GM18517 (cell line): Measurements from ENCODE around the gene NGRN.
A peak's percentile ranks its signal among the peaks of the same experiment; 100 is the strongest.
"Not testable (repeated sequence)": the region's sequence is repeated elsewhere in the genome, so short reads cannot be mapped to it uniquely, and the experiment has no call there.

Experiments
- ATAC-seq: cut with Tn5 transposase; IDR thresholded peaks from one replicate; pipeline ENCODE4 v1.9.1; 2021; ENCODE audit warnings: mild to moderate bottlenecking, moderate library complexity; ENCODE audit not compliant: unreplicated experiment

Gene NGRN

DNA sequence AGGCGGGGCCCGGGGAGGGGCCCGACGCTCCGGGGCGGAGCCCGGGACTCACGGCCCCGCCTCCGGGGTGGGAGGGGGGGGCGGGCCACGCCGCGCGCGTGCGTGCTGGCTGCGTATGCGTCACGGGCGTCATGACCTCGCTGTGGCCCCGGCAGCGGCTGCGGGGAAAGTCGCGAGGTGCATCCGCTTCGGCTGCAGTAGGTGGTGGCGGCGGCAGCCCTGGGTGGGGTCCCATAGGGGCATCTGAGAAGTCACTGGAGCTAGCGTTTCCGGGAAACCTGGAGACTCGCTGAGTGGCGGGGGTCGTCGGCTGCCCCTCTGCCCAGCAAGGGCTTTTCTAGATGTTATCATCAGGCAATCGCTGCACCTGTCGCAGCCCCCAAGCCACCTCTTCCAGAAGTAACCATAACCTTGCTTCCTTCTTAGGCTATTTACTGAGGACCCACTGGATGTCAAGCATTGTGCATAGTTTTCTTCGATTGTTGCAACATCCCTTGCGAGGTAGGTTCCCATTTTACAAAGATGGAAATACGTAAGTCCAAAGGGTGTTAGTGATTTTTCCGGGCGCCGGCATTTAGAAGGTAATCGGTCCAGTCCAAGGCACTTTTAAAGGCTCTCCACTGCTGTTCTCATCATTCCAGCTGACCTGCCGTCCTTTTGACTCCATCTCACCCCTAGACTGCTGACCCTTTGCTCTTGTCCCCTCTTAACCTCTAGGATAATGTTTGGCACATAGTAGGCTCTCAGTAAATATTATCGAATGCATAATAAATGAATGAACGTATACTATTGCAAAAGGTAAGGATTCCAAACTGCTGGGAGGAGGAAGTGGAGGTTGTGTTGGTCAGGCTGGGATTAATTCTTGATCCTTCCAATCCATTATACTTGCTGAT is 31.1 kb upstream of the NGRN start, which contains the start of gene GDPGP1:
GDPGP1 (plus strand) TSS at position 114 of the 893 bp plus-strand sequence. CDS start 6,700 bp downstream, outside the sequence.
- peak; percentile 73 for ATAC-seq

- no peak for ATAC-seq
Observed at GRCh38 chr15:90239371-90239770, 26.1 kb upstream of the NGRN start.

- ATAC-seq, result no peak
Observed at GRCh38 chr15:90240856-90241255, 24.6 kb upstream of the NGRN start.

DNA sequence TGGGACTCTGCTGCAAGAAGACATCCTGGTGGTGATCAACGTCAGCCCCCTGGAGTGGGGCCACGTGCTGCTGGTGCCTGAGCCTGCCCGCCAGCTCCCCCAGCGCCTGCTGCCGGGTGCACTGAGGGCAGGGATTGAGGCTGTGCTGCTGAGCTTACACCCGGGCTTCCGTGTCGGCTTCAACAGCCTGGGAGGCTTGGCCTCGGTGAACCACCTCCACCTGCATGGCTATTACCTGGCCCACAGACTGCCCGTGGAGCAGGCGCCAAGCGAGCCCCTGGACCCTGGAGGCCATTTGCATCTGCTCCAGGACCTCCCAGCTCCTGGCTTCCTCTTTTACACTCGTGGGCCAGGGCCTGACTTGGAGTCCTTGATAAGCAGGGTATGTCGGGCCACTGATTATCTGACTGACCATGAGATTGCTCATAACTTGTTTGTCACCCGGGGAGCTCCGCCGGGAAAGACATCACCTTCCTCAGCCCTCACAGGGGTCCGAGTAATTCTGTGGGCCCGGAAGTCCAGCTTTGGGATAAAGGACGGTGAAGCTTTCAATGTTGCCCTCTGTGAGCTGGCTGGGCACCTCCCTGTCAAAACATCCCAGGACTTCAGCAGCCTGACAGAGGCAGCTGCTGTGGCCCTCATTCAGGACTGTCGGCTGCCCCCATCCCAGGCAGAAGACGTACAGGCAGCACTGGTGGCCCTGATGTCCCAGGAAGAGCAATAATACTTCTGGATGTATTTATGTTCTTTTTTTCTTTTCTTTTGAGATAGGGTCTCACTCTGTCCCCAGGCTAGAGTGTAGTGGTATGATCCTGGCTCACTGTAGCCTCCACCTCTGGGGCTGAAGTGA is 23.9 kb upstream of the NGRN start:
- no peak for ATAC-seq

GRCh38 chr15:90243943-90244639 is 21.4 kb upstream of the NGRN start:
- no peak for ATAC-seq

DNA sequence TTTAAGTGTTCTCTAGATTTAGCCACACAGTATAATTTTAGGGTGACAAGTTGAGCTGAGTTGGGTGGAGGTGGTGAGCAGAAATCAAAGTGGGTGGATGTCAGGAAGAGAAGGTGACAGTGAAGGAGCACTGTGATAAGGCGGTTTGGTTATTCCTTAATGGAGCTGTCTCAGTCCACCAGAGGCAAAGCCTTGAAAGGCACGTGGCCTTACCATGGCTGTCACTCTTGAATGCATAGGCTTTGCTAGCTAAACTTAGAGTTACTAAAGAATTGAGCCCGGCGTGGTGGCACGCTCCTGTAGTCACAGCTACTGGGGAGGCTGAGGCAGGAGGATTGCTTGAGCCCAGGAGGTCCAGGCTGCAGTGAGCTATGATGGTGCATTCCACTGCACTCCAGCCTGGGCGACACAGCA is 16.7 kb upstream of the NGRN start:
- ATAC-seq, result no peak

DNA sequence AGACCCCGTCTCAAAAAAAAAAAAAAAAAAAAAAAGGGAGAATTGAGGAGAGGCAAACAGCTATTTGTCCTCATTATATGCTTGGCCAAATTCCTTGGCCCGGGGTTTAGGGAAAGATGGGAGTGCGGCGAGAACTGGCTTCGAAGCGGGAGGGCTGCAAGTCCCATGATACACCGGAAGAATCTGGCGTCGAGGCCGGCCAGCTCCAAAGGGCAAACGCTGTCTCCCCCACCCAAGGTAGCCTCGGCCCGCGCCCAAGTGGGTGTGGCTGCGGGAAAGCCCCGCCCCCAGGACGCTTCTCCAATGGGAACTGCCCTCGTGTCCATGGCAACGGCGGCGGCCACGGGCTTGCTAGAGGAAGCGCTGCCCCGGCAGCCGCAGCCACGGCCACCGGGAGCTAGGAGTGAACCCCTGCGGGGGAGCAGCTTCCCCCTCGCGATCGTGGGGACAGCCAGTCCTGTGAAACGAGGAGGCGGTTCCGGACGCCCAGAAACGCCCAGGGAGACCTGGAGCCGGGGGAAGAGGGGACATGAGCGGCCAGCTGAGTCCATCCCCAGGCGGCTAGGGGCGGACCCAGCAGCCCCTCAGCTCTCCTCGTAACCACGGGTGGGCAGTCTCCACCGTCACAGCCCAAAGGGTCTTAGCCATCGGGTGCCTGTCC is 16.1 kb upstream of the NGRN start, which contains the start of gene TTLL13:
TTLL13 (plus strand) TSS at position 354 of the 661 bp plus-strand sequence. CDS start 1,075 bp downstream, outside the sequence.
- no peak for ATAC-seq

GRCh38 chr15:90257776-90258175 is 7.7 kb upstream of the NGRN start:
- ATAC-seq, result no peak

GRCh38 chr15:90259524-90259923 is 5.9 kb upstream of the NGRN start:
- peak; percentile 73 for ATAC-seq

- ATAC-seq, result not testable (repeated sequence)
Observed at GRCh38 chr15:90260731-90261130, 4.7 kb upstream of the NGRN start.

DNA sequence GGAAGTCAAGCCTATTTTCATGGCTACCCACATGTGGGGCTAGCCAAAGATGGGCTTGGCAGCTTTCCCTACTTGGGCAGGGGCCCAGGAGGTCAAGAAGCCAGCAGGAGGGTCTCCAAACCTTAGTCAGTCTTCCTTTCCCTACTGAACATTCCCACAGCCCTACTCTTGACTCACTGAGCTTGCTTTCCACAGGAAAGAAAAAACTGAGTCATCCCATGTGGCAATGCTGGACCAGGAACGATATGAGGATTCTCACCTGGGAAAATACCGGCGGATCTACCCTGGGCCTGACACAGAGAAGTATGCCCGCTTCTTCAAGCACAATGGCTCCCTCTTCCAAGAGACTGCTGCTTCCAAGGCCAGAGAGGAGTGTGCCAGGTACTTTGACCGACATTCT is 3.7 kb upstream of the NGRN start:
- ATAC-seq, result no peak

- no peak for ATAC-seq
Observed at GRCh38 chr15:90262426-90262825, 3.0 kb upstream of the NGRN start.

DNA sequence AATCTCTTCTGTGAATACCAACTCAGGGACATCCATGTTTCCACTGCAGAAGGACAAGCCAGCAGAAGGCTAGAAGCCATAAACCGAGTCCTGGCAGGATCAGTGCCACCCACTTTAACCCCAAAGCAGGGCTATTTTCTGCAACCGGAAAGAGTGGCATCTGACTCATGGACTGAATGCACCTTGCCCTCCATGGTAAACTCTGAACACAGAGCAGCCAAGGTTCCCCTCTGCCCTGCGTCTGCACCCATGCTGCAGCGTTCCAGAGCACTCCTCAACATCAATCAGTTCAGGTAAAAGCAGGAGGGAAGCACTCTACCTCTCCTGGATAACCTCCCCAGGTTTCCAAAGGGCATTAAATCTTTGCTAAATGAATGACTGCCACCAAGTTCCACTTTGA is 801 bp upstream of the NGRN start:
- ATAC-seq, result no peak

- ATAC-seq, result no peak
Observed at GRCh38 chr15:90266061-90266431, 574 bp downstream of the NGRN start.

DNA sequence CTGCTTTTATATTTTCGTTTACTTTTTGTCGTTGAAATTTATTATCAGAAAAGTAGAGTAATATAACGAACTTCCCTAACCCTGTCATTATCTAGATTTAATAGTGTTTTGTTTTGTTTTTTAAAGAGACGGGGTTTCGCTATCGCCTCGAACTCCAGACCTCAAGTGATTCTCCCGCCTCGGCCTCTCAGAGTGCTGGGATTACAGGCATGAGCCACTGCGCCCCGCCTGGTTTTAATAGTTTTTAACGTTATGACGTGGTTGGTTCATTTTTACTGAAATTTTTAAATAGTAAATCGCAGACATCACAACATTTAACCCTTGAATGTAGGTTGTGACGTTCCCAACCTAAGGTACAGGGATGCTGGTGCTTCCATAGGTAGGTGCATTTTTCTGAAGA is 1.0 kb downstream of the NGRN start:
- ATAC-seq, result no peak

GRCh38 chr15:90268415-90268814 is 2.9 kb downstream of the NGRN start:
- ATAC-seq, result no peak

GRCh38 chr15:90270502-90271150 is 5.2 kb downstream of the NGRN start:
- ATAC-seq, result no peak

DNA sequence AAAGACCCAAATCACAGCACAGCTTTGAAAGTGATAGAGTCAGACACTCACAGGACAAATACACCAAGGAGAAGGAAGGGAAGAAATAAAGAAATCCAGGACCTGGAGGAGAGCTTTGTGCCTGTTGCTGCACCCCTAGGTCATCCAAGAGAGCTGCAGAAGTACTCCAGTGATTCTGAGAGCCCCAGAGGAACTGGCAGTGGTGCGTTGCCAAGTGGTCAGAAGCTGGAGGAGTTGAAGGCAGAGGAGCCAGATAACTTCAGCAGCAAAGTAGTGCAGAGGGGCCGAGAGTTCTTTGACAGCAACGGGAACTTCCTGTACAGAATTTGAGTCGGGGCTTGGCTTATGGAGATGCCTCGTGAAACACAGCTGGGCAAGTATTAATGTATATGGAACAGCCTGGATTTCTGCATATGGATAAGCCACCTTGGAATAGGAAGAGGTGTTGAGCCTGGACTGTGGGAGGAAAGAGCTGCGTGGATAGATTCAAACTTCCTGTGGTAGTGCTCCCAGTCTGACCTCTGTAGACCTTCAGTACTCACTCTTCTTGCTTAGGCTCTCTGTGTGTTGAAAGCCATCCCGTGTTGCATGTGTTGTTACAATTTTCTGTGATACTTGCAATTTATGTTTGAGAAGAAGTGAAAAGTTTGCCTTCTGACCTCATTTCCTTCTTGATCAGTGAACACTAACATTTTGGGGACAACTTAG is 6.1 kb downstream of the NGRN start:
- ATAC-seq, result no peak

DNA sequence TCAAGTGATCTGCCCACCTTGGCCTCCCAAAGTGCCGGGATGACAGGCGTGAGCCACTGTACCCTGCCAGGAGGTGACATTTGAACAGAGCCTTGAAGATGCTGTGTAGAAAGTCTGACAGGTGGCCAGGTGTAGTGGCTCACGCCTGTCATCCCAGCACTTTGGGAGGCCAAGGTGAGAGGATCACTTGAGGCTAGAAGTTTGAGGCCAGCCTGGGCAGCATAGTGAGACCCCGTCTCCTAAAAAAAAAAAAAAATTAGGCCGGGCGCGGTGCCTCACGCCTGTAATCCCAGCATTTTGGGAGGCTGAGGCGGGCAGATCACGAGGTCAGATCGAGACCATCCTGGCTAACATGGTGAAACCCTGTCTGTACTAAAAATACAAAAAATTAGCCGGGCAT is 13.0 kb downstream of the NGRN start:
- not testable (repeated sequence) for ATAC-seq
